HG03439 (cell line): Measurements from ENCODE around the gene ECHDC3.

ENCODE experiments used
- ATAC-seq: cut with Tn5 transposase; IDR thresholded peaks from one replicate; pipeline ENCODE4 v1.9.1; 2021; ENCODE audit warnings: mild to moderate bottlenecking, moderate library complexity; ENCODE audit not compliant: unreplicated experiment

The ECHDC3 gene

DNA sequence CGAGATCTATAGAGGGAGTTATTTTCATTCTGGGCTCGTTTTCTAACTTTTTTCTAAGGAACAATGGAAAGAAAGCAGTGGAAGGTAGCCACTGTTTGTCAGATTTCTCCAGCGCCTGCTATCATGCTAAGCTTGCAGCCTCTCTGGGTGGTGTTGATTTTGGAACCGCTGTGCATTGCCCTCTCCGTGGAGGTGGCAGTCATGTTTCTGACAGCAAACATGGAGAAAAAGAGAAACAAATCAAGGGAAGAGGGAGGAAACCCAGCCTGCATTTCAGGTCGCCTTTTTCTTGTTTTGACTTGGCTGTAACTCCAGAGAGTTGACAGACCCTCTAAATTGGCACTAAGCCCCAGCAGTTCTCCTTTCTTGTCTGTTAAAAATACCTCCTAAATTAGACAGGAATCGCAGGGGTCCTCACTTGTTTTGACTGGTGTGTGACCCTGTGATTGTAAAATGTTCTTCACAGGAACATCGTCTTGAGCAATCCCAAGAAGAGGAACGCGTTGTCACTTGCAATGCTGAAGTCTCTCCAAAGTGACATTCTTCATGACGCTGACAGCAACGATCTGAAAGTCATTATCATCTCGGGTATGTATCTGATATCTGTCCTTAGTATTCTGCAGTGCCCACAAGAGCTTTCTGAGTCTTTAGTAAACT is 4.8 kb downstream of the ECHDC3 start:
- no peak for ATAC-seq

DNA sequence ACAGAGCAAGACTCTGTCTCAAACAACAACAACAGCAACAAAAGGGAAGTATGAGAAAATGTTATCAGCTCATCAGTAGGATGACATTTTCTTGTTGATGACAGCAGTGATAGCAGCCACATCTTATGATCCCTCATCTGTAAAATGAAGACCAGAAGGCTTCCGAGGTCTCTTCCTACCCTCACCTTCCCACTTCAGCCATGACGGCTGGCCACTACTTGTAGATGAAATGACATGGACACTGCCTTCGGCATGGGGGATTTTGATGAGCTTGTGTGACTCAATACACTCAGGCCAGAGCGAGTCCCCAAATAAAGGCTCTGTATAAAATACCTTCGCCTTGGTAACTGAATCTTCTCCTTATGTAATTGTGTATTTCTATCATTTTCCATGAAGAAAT is 6.7 kb downstream of the ECHDC3 start:
- ATAC-seq, result no peak

DNA sequence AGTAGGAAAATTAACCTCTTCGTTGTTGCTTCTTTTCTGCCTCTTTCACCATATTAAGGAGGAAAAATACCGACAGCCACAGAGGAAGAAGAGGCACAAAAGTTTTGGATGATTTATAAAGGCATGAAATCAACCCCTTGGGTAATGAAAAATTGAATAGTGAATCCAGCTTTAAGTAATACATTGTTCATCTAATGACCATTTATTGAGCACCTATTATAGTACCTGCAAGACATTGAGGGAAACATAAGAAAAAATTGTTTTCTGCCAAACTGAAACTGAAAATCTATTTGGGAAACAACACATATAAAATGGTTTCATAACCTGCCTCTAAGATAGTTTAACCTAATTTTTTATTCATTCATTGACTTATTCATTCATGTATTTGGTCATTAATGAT is 8.2 kb downstream of the ECHDC3 start:
- no peak for ATAC-seq

DNA sequence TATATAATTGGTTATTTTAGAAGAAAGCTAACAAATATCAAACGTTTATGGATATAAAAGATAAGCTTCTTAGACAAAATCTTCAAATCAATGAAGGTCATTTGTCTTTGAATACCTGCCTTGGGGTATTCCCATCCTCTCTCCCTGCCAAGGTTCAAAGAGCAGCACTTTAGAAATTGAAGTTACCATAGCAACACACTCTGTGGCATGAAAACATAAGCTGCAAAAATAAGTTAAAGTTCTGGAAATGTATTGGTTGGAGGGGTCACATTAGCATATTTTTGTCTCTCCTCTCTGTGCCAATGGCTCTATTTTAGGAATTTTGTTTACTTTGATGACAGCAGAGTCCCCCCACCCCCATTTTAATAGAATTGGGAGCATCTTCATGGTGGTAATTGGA is 12.0 kb downstream of the ECHDC3 start:
- ATAC-seq, result no peak

- ATAC-seq, result no peak
Observed at GRCh38 chr10:11754620-11755019, 12.4 kb downstream of the ECHDC3 start.

DNA sequence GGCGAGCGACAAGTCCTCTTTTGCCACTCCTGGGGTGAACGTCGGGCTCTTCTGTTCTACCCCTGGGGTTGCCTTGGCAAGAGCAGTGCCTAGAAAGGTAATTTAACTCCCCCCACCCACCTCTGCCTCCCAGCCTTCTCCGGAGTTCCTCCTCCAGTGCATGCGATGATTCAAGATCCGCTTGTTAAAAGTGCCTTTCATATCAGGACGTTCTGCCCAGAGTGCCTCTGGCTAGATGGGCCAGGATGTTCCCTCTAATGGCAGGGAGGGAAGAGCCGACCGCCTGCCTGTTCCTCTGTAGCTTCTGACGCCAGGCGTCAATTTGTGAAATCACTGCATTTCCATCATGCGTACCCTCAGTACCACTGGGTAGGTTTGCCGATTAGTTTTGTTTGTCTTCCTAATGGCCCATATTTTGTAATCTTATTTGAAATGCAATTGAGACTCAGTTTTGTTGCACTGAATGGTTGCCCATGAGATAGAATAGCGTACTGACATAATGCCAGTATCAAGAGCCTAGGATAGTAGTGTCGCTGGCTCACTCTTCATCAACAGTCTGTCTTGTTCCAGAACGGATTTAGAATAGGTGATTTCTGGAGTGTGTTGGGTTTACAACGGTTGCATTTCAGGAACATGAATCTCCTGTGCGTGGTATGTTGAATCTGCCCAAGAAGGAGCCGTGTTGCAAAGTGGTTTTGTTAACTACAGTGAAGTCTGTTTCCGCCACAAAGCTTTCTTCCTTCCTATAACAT is 13.5 kb downstream of the ECHDC3 start:
- ATAC-seq, result no peak

- no peak for ATAC-seq
Observed at GRCh38 chr10:11756766-11757315, 14.7 kb downstream of the ECHDC3 start.

GRCh38 chr10:11757454-11757820 is 15.3 kb downstream of the ECHDC3 start:
- no peak for ATAC-seq

DNA sequence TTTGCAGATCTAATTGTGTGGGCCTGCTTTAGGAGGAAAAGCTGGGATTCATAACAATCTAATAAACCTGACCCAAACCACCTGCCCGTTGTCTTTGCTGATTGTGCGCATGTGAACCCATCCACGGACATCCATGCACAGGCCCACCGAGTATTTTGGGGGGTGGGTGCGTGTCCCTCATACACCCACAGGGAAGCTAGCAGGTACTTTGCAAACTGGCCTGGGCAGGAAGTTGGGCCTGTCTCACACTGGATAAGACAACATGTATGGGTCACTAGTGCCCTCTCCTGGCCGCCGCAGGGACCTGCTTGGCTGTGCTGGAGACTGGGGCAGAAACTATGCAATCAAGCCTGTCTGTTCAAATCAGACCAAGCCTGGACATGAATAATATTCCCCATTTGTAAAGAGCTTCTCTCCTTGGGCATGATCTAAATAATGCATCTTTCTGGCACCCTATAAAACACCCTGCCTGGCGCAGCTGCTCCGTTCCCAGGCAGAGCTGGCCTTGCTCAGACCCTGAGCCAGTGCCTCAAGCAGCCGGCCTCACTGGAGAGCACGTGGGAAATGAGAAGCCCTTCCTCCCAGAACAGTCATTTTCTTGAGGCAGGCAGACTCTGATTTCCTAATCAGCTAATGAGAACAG is 15.8 kb downstream of the ECHDC3 start:
- peak; percentile 84 for ATAC-seq

GRCh38 chr10:11758527-11759236 is 16.5 kb downstream of the ECHDC3 start:
- ATAC-seq, result no peak

DNA sequence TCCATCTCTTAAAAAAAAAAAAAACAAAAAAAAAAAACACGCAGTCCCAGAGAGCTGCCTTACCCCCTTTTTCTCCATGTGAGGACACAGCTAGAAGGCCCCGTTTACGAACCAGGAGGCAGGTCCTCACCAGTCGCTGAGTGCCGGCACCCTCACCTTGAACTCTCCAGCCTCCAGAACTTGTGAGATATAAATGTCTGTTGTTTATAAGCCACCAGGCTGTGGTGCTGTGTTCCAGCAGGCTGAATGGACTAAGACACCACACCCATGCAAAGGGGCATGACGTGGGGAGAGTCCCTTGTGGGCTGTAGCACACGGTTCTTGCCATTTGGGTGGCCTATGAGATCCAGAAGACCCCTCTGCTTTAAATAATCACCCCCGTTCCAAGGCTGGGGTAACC is 17.2 kb downstream of the ECHDC3 start:
- no peak for ATAC-seq

- no peak for ATAC-seq
Observed at GRCh38 chr10:11760151-11760550, 18.0 kb downstream of the ECHDC3 start.

- no peak for ATAC-seq
Observed at GRCh38 chr10:11760861-11761260, 18.7 kb downstream of the ECHDC3 start.

DNA sequence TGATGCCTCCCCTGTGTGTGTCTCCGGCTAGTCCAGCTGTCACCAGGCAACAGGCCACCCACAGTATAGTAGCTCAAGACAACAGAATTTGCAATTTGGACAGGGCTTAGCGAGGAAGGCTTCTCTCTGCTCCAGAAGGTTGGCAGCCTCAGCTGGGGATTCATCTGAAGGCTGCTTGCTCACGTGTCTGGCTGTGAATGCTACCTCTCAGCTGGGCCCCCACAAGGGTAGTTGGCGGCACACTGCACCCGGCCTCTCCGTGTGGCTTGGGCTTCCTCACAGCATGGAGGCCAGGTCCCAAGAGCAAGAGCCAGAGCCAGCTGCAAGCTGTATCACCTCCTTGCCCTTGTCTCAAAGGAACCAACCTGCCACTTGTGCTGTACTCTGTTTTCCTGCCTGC is 19.2 kb downstream of the ECHDC3 start:
- no peak for ATAC-seq

GRCh38 chr10:11762706-11763500 is 20.7 kb downstream of the ECHDC3 start:
- ATAC-seq, result no peak

- no peak for ATAC-seq
Observed at GRCh38 chr10:11763501-11763861, 21.3 kb downstream of the ECHDC3 start.

DNA sequence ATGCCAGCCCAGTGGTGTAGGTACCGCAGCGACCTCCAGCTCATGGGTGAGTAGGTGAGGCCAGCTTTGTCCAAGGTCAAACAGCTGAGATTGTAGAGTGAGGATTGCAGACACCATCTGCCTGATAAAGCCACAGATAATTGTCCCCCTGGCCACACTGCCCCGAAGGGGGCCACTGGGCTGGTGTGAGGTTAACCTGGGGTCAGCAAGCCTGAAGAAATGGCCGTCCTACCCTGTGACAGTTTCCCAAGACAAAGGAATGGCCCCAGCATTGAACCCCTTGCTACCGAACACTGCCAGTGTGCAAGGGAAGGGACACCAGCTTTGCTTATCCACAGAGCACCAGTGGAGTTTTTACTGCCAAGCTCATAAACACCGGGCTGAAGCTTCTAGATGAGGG is 23.0 kb downstream of the ECHDC3 start:
- no peak for ATAC-seq

DNA sequence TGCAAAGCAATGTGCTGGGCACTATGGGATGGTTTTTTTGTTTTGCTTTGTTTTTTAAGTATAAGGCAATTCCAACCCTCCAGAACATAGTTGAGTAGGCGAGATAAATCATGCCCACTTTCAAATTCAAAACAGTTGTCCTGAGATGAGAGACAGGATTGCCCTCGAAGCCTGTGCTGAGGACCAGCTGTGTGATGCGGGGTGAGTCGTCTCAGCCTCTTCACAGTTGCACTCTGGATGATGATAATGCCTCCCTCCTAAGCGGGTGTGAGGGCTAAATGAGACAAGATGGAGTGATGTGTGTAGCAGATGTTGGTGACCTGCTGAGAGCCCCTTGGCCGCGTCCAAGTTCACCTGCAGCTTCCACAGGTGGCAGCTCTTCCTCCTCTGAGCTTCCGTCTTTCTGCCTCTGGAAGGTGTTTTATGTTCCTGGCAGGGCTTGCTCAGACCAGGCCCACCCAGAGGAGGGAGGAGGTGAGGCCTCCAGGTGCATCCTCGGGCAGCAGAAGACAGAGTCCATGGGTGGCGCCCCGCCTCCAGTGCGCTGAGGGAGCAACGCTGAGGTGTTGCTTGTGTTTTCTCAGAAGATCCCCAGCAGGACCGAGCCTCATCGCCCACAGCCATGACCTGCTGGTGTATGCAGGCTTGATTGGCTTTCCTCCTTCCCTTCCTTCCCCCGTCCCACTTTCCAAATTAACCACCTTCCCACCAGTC is 30.6 kb downstream of the ECHDC3 start:
- ATAC-seq, result no peak

- ATAC-seq, result no peak
Observed at GRCh38 chr10:11773761-11774441, 31.7 kb downstream of the ECHDC3 start.
